ENCODE results near the gene WRNIP1. TPM values are rescaled to one million over a fixed set of nuclear protein-coding genes. Genes with fewer than 3 reads are reported as not detected.

The WRNIP1 gene
- total RNA-seq, 2 donors from 2014 or later, result 51.9 to 53.5 TPM

- TF ChIP-seq CTCF (IDR thresholded peaks at IDR 0.05), result no peak
- Histone ChIP-seq H3K27me3 (no peaks in the 10 kb centered on the region), H3K4me3 (no peak overlapping the region), H3K4me1 (no peaks in the 10 kb centered on the region), H3K9me3 (no peaks in the 10 kb centered on the region), H3K36me3 (peaks cover 17% of the 10 kb centered on the region), H3K27ac (no peak overlapping the region)
- no peak for DNase-seq (ENCODE audit: low spot score)
These were observed 18.9 kb downstream of the WRNIP1 start for GRCh38 chr6:2784061-2784460.

DNA sequence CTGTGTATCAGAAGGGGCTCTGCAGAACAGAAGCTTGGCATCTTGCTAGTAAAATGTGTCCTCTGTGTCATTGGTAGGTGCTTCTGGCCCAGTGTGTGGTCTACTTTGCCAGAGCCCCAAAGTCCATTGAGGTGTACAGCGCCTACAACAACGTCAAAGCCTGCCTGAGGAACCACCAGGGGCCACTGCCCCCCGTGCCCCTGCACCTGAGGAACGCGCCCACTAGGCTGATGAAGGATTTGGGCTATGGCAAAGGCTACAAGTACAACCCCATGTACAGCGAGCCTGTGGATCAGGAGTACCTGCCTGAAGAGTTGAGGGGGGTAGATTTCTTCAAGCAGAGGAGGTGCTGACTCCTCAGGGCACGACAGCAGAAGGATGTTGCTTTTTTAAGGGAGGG lies 19.7 kb downstream of the WRNIP1 start:
- no peaks in the 10 kb centered on the region for H3K27me3 ChIP-seq
- TF ChIP-seq CTCF (IDR thresholded peaks at IDR 0.05), result no peak
- H3K4me3 ChIP-seq, result no peak overlapping the region
- peaks cover 11% of the 10 kb centered on the region for H3K36me3 ChIP-seq
- no peaks in the 10 kb centered on the region for H3K4me1 ChIP-seq
- H3K27ac ChIP-seq, result no peak overlapping the region
- no peak for DNase-seq (ENCODE audit: low spot score)
- H3K9me3 ChIP-seq, result no peaks in the 10 kb centered on the region

GRCh38 chr6:2786269-2786668 lies 21.1 kb downstream of the WRNIP1 start:
- Histone ChIP-seq H3K4me3 (no peak overlapping the region), H3K27ac (no peak overlapping the region), H3K36me3 (peaks cover 8% of the 10 kb centered on the region), H3K4me1 (peaks cover 0 to 11% of the 10 kb centered on the region in 2 donors), H3K9me3 (no peaks in the 10 kb centered on the region), H3K27me3 (no peaks in the 10 kb centered on the region)
- no peak for DNase-seq (ENCODE audit: low spot score)
- no peak for TF ChIP-seq CTCF (IDR thresholded peaks at IDR 0.05)

GRCh38 chr6:2790588-2791449 lies 25.6 kb downstream of the WRNIP1 start:
- no peak overlapping the region for H3K4me3 ChIP-seq
- DNase-seq (ENCODE audit: low spot score), result peak; percentile 85
- no peaks in the 10 kb centered on the region for H3K27me3 ChIP-seq
- peak; percentile 57 to 83 for TF ChIP-seq CTCF (IDR thresholded peaks at IDR 0.05)
- H3K9me3 ChIP-seq, result no peaks in the 10 kb centered on the region
- peaks cover 0 to 38% of the 10 kb centered on the region in 2 donors for H3K4me1 ChIP-seq
- H3K36me3 ChIP-seq, result peaks cover 4% of the 10 kb centered on the region
- H3K27ac ChIP-seq, result peak overlapping the region; percentile 47 to 65

GRCh38 chr6:2791450-2791974 lies 26.3 kb downstream of the WRNIP1 start:
- H3K9me3 ChIP-seq, result no peaks in the 10 kb centered on the region
- no peak for TF ChIP-seq CTCF (IDR thresholded peaks at IDR 0.05)
- peak overlapping the region in 1 of 2 donors; percentile 38 for H3K27ac ChIP-seq
- H3K4me3 ChIP-seq, result no peak overlapping the region
- H3K36me3 ChIP-seq, result peaks cover 4% of the 10 kb centered on the region
- H3K27me3 ChIP-seq, result no peaks in the 10 kb centered on the region
- peaks cover 0 to 38% of the 10 kb centered on the region in 2 donors for H3K4me1 ChIP-seq
- DNase-seq (ENCODE audit: low spot score), result no peak
